ENCODE measurements around the gene MAST4.

Gene MAST4

DNA sequence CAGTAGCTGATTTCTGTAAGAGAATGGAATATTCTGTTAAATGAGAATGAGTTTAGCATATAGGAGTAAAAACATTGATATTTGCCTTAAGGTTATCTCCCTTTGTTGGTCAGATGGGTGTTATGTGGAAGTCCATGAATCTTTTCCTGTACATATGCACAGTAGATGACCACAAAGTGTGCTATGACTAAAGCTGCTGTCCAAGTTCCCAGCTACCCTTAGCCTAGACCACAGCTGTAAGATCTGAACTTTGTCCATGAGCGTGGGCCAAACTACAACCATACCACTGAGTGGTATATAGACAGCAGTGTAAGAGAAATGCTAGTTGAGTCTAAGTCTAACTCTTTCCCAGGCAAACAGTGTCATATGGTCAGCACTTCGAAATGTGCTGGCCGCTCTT lies 551.6 kb downstream of the MAST4 start:
- no peaks in the 10 kb centered on the region for H3K27me3 ChIP-seq (ENCODE audit: control insufficient read depth, insufficient read depth, low read length)
- H3K36me3 ChIP-seq (ENCODE audit: control insufficient read depth, insufficient read depth, low read length), result no peaks in the 10 kb centered on the region
- H3K9me3 ChIP-seq (ENCODE audit: control insufficient read depth, insufficient read depth, low read length), result no peaks in the 10 kb centered on the region
- no peaks in the 10 kb centered on the region for H3K4me1 ChIP-seq (ENCODE audit: control insufficient read depth, insufficient read depth, low read length)
- H3K9ac ChIP-seq (ENCODE audit: low read depth, low read length), result no peak overlapping the region
- H3K4me3 ChIP-seq (ENCODE audit: low read depth, low read length), result no peak overlapping the region

GRCh38 chr5:67149057-67149950 lies 553.1 kb downstream of the MAST4 start:
- Histone ChIP-seq H3K4me3 (ENCODE audit: low read depth, low read length) (no peak overlapping the region), H3K36me3 (ENCODE audit: control insufficient read depth, insufficient read depth, low read length) (no peaks in the 10 kb centered on the region), H3K9me3 (ENCODE audit: control insufficient read depth, insufficient read depth, low read length) (no peaks in the 10 kb centered on the region), H3K4me1 (ENCODE audit: control insufficient read depth, insufficient read depth, low read length) (no peaks in the 10 kb centered on the region), H3K9ac (ENCODE audit: low read depth, low read length) (no peak overlapping the region), H3K27me3 (ENCODE audit: control insufficient read depth, insufficient read depth, low read length) (no peaks in the 10 kb centered on the region)

DNA sequence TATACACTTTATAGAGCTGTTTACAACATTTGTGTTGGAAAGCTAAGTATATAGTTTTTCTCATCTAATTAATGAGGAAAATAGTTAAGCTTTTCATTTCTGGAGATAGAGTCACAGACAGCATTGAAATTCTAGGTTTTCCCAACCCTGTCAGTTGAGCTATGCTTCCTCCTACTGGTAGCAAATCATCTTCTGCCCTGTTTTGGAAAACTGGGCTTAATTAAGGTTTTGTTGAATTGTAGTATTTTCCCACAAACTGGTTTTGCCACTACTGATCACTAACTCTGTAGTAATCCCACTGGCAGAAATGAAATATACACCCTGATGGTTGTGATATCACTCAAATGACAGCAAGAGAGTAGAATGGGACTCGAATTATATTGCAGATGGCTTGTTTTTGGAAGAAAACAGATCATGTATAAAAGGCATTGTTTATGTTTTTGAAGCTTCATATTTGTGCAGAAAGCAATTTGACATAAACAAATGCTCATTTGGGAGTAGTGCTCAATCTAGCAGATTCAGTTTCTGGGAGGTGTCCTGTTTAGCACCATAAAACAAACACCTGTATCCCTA lies 553.8 kb downstream of the MAST4 start:
- no peak overlapping the region for H3K9ac ChIP-seq (ENCODE audit: low read depth, low read length)
- no peaks in the 10 kb centered on the region for H3K36me3 ChIP-seq (ENCODE audit: control insufficient read depth, insufficient read depth, low read length)
- no peaks in the 10 kb centered on the region for H3K27me3 ChIP-seq (ENCODE audit: control insufficient read depth, insufficient read depth, low read length)
- H3K9me3 ChIP-seq (ENCODE audit: control insufficient read depth, insufficient read depth, low read length), result no peaks in the 10 kb centered on the region
- no peak overlapping the region for H3K4me3 ChIP-seq (ENCODE audit: low read depth, low read length)
- no peaks in the 10 kb centered on the region for H3K4me1 ChIP-seq (ENCODE audit: control insufficient read depth, insufficient read depth, low read length)

GRCh38 chr5:67152400-67152799 lies 556.2 kb downstream of the MAST4 start:
- no peaks in the 10 kb centered on the region for H3K27me3 ChIP-seq (ENCODE audit: control insufficient read depth, insufficient read depth, low read length)
- no peak overlapping the region for H3K9ac ChIP-seq (ENCODE audit: low read depth, low read length)
- H3K36me3 ChIP-seq (ENCODE audit: control insufficient read depth, insufficient read depth, low read length), result no peaks in the 10 kb centered on the region
- no peaks in the 10 kb centered on the region for H3K9me3 ChIP-seq (ENCODE audit: control insufficient read depth, insufficient read depth, low read length)
- H3K4me3 ChIP-seq (ENCODE audit: low read depth, low read length), result no peak overlapping the region
- no peaks in the 10 kb centered on the region for H3K4me1 ChIP-seq (ENCODE audit: control insufficient read depth, insufficient read depth, low read length)

DNA sequence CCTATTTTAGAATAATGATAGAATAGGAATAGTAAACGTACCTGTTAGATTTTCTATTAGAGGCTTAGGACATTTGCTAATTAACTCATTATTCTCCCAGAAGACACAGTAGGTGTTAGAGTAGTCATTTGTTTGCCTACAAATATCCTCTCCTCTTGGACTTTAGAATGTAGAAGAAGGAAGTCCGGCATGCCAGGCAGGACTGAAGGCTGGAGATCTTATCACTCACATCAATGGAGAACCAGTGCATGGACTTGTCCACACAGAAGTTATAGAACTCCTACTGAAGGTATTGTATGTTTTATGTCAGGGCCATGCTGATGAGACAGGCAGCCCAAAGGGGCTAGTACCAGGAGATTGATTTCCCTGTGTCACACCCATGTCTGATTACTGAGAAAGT lies 557.1 kb downstream of the MAST4 start:
- no peaks in the 10 kb centered on the region for H3K9me3 ChIP-seq (ENCODE audit: control insufficient read depth, insufficient read depth, low read length)
- no peaks in the 10 kb centered on the region for H3K27me3 ChIP-seq (ENCODE audit: control insufficient read depth, insufficient read depth, low read length)
- no peaks in the 10 kb centered on the region for H3K36me3 ChIP-seq (ENCODE audit: control insufficient read depth, insufficient read depth, low read length)
- H3K4me3 ChIP-seq (ENCODE audit: low read depth, low read length), result no peak overlapping the region
- H3K9ac ChIP-seq (ENCODE audit: low read depth, low read length), result no peak overlapping the region
- H3K4me1 ChIP-seq (ENCODE audit: control insufficient read depth, insufficient read depth, low read length), result no peaks in the 10 kb centered on the region

DNA sequence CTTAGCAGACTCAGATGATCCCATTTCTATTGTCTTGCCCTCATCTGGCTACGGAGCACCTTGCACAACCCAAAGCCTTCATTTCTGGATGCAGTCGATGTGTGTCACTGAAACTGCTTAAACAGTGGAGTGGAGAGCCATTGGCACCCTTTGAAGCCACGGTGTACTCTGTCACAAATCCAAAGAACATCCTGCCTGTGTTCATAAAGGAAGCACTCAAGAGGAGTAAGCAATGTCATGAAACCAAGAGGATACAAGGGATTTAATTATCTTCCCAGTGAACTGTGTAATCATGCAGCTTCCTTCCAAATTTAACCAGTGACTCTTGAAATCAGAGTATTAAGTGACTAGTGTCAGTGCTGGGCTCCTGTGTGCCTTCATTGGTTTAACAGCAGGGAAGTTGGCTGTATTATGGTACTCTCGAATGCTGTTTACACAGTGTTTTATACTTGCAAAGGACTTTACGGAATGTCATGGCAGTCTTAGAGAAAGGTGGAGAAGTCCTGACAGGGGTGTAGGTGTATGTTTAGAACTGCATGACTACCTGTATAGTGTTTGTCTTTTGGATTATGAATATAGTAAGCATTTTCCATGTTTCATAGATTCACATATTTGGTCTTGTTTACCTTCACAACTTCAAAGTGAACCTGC lies 558.5 kb downstream of the MAST4 start:
- H3K36me3 ChIP-seq (ENCODE audit: control insufficient read depth, insufficient read depth, low read length), result no peaks in the 10 kb centered on the region
- no peaks in the 10 kb centered on the region for H3K9me3 ChIP-seq (ENCODE audit: control insufficient read depth, insufficient read depth, low read length)
- no peak overlapping the region for H3K4me3 ChIP-seq (ENCODE audit: low read depth, low read length)
- H3K4me1 ChIP-seq (ENCODE audit: control insufficient read depth, insufficient read depth, low read length), result no peaks in the 10 kb centered on the region
- no peak overlapping the region for H3K9ac ChIP-seq (ENCODE audit: low read depth, low read length)
- no peaks in the 10 kb centered on the region for H3K27me3 ChIP-seq (ENCODE audit: control insufficient read depth, insufficient read depth, low read length)

DNA sequence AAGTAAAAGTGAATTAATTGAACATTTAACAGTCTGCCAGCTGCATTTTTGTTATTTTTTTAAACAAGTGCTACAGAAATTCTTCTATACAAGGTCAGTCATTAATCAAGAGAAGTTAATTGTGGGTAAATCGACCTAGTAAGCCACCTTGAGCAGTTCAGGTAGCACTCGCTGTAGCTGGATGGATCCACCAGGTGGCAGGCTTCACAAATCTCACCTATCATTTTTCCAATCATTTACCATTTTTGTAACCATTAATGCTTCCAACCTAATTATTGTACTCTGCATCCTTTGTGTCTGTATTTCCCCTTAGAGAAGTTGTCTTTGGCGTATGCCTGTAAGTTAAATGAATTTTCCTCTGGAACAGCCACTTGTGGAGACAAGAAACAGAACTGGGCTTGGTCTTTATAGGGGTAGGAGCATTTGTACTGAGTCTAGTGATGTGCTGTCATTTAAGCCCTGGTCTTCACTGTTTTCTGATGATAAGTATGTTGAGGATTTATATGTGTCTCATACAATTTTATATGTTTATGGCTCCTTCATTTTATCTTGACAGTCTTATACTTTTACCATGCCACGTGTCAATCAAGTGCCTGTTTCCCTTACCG lies 560.9 kb downstream of the MAST4 start:
- H3K36me3 ChIP-seq (ENCODE audit: control insufficient read depth, insufficient read depth, low read length), result no peaks in the 10 kb centered on the region
- no peak overlapping the region for H3K9ac ChIP-seq (ENCODE audit: low read depth, low read length)
- no peaks in the 10 kb centered on the region for H3K27me3 ChIP-seq (ENCODE audit: control insufficient read depth, insufficient read depth, low read length)
- H3K4me1 ChIP-seq (ENCODE audit: control insufficient read depth, insufficient read depth, low read length), result peaks cover 2% of the 10 kb centered on the region
- no peaks in the 10 kb centered on the region for H3K9me3 ChIP-seq (ENCODE audit: control insufficient read depth, insufficient read depth, low read length)
- no peak overlapping the region for H3K4me3 ChIP-seq (ENCODE audit: low read depth, low read length)

DNA sequence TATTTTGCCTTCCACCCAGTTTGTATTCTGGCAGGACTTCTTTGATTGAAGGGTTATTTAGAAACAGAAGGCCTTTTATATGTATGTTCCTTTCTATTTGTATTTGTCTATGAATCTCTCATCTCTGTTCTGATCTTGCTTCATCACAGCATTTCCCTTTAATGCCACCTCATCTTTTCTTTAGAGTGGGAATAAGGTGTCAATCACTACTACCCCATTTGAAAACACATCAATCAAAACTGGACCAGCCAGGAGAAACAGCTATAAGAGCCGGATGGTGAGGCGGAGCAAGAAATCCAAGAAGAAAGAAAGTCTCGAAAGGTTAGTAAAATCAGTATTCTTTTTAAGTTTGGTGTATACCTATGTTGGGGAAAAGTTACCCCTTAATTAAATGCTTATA lies 564.1 kb downstream of the MAST4 start:
- no peaks in the 10 kb centered on the region for H3K9me3 ChIP-seq (ENCODE audit: control insufficient read depth, insufficient read depth, low read length)
- H3K27me3 ChIP-seq (ENCODE audit: control insufficient read depth, insufficient read depth, low read length), result no peaks in the 10 kb centered on the region
- H3K9ac ChIP-seq (ENCODE audit: low read depth, low read length), result no peak overlapping the region
- H3K4me3 ChIP-seq (ENCODE audit: low read depth, low read length), result no peak overlapping the region
- H3K4me1 ChIP-seq (ENCODE audit: control insufficient read depth, insufficient read depth, low read length), result peaks cover 2% of the 10 kb centered on the region
- H3K36me3 ChIP-seq (ENCODE audit: control insufficient read depth, insufficient read depth, low read length), result no peaks in the 10 kb centered on the region

DNA sequence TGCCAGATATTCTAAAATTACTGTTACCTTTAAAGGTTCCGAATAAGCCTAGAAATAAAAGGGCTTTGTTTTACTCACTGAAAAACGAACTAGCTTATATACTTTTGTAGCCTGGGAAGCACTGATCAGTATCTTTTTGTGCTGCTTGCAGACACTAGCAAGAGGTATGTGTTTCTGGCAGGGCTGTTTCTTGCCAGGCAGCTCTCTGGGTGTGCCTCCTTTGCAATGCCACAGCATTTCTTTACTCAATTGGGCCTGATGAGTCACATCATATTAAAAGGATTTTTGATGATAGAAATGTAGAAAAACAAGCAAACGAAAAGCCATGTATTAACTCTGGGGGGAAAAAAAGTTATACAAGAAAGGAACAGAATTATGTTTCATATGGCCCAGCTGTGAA lies 564.8 kb downstream of the MAST4 start:
- H3K4me3 ChIP-seq (ENCODE audit: low read depth, low read length), result no peak overlapping the region
- H3K36me3 ChIP-seq (ENCODE audit: control insufficient read depth, insufficient read depth, low read length), result no peaks in the 10 kb centered on the region
- no peaks in the 10 kb centered on the region for H3K27me3 ChIP-seq (ENCODE audit: control insufficient read depth, insufficient read depth, low read length)
- H3K9me3 ChIP-seq (ENCODE audit: control insufficient read depth, insufficient read depth, low read length), result no peaks in the 10 kb centered on the region
- H3K4me1 ChIP-seq (ENCODE audit: control insufficient read depth, insufficient read depth, low read length), result peaks cover 4% of the 10 kb centered on the region
- no peak overlapping the region for H3K9ac ChIP-seq (ENCODE audit: low read depth, low read length)

- no peaks in the 10 kb centered on the region for H3K27me3 ChIP-seq (ENCODE audit: control insufficient read depth, insufficient read depth, low read length)
- H3K9me3 ChIP-seq (ENCODE audit: control insufficient read depth, insufficient read depth, low read length), result no peaks in the 10 kb centered on the region
- peaks cover 4% of the 10 kb centered on the region for H3K4me1 ChIP-seq (ENCODE audit: control insufficient read depth, insufficient read depth, low read length)
- H3K9ac ChIP-seq (ENCODE audit: low read depth, low read length), result no peak overlapping the region
- no peak overlapping the region for H3K4me3 ChIP-seq (ENCODE audit: low read depth, low read length)
- no peaks in the 10 kb centered on the region for H3K36me3 ChIP-seq (ENCODE audit: control insufficient read depth, insufficient read depth, low read length)
Measured at GRCh38 chr5:67161767-67162166, 565.6 kb downstream of the MAST4 start.

DNA sequence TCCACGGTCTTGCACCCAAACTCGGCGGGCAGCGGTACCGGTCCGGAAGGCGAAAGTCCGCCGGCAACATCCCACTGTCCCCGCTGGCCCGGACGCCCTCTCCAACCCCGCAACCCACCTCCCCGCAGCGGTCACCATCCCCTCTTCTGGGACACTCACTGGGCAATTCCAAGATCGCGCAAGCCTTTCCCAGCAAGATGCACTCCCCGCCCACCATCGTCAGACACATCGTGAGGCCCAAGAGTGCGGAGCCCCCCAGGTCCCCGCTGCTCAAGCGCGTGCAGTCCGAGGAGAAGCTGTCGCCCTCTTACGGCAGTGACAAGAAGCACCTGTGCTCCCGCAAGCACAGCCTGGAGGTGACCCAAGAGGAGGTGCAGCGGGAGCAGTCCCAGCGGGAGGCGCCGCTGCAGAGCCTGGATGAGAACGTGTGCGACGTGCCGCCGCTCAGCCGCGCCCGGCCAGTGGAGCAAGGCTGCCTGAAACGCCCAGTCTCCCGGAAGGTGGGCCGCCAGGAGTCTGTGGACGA lies 567.1 kb downstream of the MAST4 start:
- H3K36me3 ChIP-seq (ENCODE audit: control insufficient read depth, insufficient read depth, low read length), result no peaks in the 10 kb centered on the region
- no peaks in the 10 kb centered on the region for H3K27me3 ChIP-seq (ENCODE audit: control insufficient read depth, insufficient read depth, low read length)
- H3K4me3 ChIP-seq (ENCODE audit: low read depth, low read length), result no peak overlapping the region
- no peak overlapping the region for H3K9ac ChIP-seq (ENCODE audit: low read depth, low read length)
- no peaks in the 10 kb centered on the region for H3K9me3 ChIP-seq (ENCODE audit: control insufficient read depth, insufficient read depth, low read length)
- H3K4me1 ChIP-seq (ENCODE audit: control insufficient read depth, insufficient read depth, low read length), result peaks cover 4% of the 10 kb centered on the region
